ENCODE data around the gene ACSBG1. TPM values are rescaled to one million over a fixed set of nuclear protein-coding genes. Genes with fewer than 3 reads are reported as not detected.

ACSBG1 gene
- total and polyA plus RNA-seq, 4 donors, result 0.47 to 7.9 (median 2.5) TPM

GRCh38 chr15:78208887-78209645 lies 25.3 kb downstream of the ACSBG1 start:
- Histone ChIP-seq H3K9me3 (ENCODE audit: control insufficient read depth in 4 of 4, insufficient read depth in 3 of 4, low read length in 3 of 4) (no peaks in the 10 kb centered on the region), H3K4me1 (ENCODE audit: control insufficient read depth in 5 of 5, insufficient read depth in 5 of 5, low read length in 5 of 5) (peaks cover 0 to 4% (median 0%) of the 10 kb centered on the region in 5 donors), H3K4me3 (no peak overlapping the region), H3K27me3 (ENCODE audit: control insufficient read depth in 3 of 3, insufficient read depth in 3 of 3, low read length in 2 of 3) (no peaks in the 10 kb centered on the region), H3K36me3 (ENCODE audit: control insufficient read depth in 4 of 4, insufficient read depth in 4 of 4, low read length in 4 of 4) (no peaks in the 10 kb centered on the region), H3K27ac (ENCODE audit: low read depth in 1 of 2, low read length in 1 of 2) (no peak overlapping the region), H3K9ac (ENCODE audit: insufficient read depth in 1 of 2, low read length in 2 of 2) (no peak overlapping the region)
- DNase-seq, result peak; percentile 33 to 50 (median 50)
- no peak for ATAC-seq (ENCODE audit: insufficient read depth, low FRiP score)
- TF ChIP-seq CTCF (IDR thresholded peaks at IDR 0.05; ENCODE audit: control extremely low read depth, extremely low read depth), result no peak
- 78 to 82% methylated on average over 20 of the region's 20 CpGs for WGBS, 2 donors

GRCh38 chr15:78208341-78208844 lies 26.0 kb downstream of the ACSBG1 start:
- no peak for ATAC-seq (ENCODE audit: insufficient read depth, low FRiP score)
- no peak overlapping the region for H3K9ac ChIP-seq (ENCODE audit: insufficient read depth in 1 of 2, low read length in 2 of 2)

GRCh38 chr15:78207641-78208340 lies 26.6 kb downstream of the ACSBG1 start:
- no peak for DNase-seq
- H3K9me3 ChIP-seq (ENCODE audit: control insufficient read depth in 4 of 4, insufficient read depth in 3 of 4, low read length in 3 of 4), result no peaks in the 10 kb centered on the region
- H3K36me3 ChIP-seq (ENCODE audit: control insufficient read depth in 4 of 4, insufficient read depth in 4 of 4, low read length in 4 of 4), result no peaks in the 10 kb centered on the region
- no peak overlapping the region for H3K9ac ChIP-seq (ENCODE audit: insufficient read depth in 1 of 2, low read length in 2 of 2)
- peaks cover 0 to 4% (median 0%) of the 10 kb centered on the region in 5 donors for H3K4me1 ChIP-seq (ENCODE audit: control insufficient read depth in 5 of 5, insufficient read depth in 5 of 5, low read length in 5 of 5)
- no peak overlapping the region for H3K27ac ChIP-seq (ENCODE audit: low read depth in 1 of 2, low read length in 1 of 2)
- 88 to 93% methylated on average over 8 of the region's 8 CpGs for WGBS, 2 donors
- H3K27me3 ChIP-seq (ENCODE audit: control insufficient read depth in 3 of 3, insufficient read depth in 3 of 3, low read length in 2 of 3), result no peaks in the 10 kb centered on the region
- ATAC-seq (ENCODE audit: insufficient read depth, low FRiP score), result no peak
- TF ChIP-seq CTCF (IDR thresholded peaks at IDR 0.05; ENCODE audit: control extremely low read depth, extremely low read depth), result no peak
- H3K4me3 ChIP-seq, result no peak overlapping the region

More at GRCh38 chr15:78208341-78208844, 26.0 kb downstream of the ACSBG1 start:
- Histone ChIP-seq H3K36me3 (ENCODE audit: control insufficient read depth in 4 of 4, insufficient read depth in 4 of 4, low read length in 4 of 4) (no peaks in the 10 kb centered on the region), H3K4me1 (ENCODE audit: control insufficient read depth in 5 of 5, insufficient read depth in 5 of 5, low read length in 5 of 5) (peaks cover 0 to 4% (median 0%) of the 10 kb centered on the region in 5 donors), H3K27ac (ENCODE audit: low read depth in 1 of 2, low read length in 1 of 2) (no peak overlapping the region), H3K9me3 (ENCODE audit: control insufficient read depth in 4 of 4, insufficient read depth in 3 of 4, low read length in 3 of 4) (no peaks in the 10 kb centered on the region), H3K4me3 (no peak overlapping the region), H3K27me3 (ENCODE audit: control insufficient read depth in 3 of 3, insufficient read depth in 3 of 3, low read length in 2 of 3) (no peaks in the 10 kb centered on the region)
- no peak for DNase-seq
- TF ChIP-seq CTCF (IDR thresholded peaks at IDR 0.05; ENCODE audit: control extremely low read depth, extremely low read depth), result no peak
- WGBS, 2 donors, result 82 to 95% methylated on average over 7 to 8 of the region's 8 CpGs

Data from lung (tissue), 12 donors.